Ascending aorta (tissue), 2 donors: ENCODE data around the gene ONECUT2. TPM values are rescaled to one million over a fixed set of nuclear protein-coding genes. Genes with fewer than 3 reads are reported as not detected.

Experiments
- DNase-seq, 2 donors: peaks; one replicate each; pipeline ENCODE4 v3.0.0-alpha.2; 2019; ENCODE audit warnings: low spot score in 2 of 2
- H3K27ac ChIP-seq, 2 donors: fragments of 200-600 bp; sonication (generic); one replicate each; pipeline ENCODE4 v1.5.1; 2016 to 2017; ENCODE audit warnings: mild to moderate bottlenecking in 1 of 2
- H3K27me3 ChIP-seq: fragments of 200-600 bp; sonication (generic); one replicate; pipeline ENCODE4 v1.5.1; 2017
- H3K36me3 ChIP-seq, 2 donors: fragments of 200-600 bp; sonication (generic); one replicate each; pipeline ENCODE4 v1.5.1; 2016
- H3K4me1 ChIP-seq, 2 donors: fragments of 200-600 bp; sonication (generic); one replicate each; pipeline ENCODE4 v1.5.1; 2016 to 2017; ENCODE audit warnings: mild to moderate bottlenecking in 1 of 2
- H3K4me3 ChIP-seq, 2 donors: fragments of 200-600 bp; sonication (generic); one replicate each; pipeline ENCODE4 v1.5.1; 2016 to 2017; ENCODE audit warnings: mild to moderate bottlenecking in 1 of 2
- H3K9me3 ChIP-seq, 2 donors: fragments of 200-600 bp; sonication (generic); one replicate each; pipeline ENCODE4 v1.5.1; 2016
- intact Hi-C: fragments of 100-400 bp; cut with DNase I; formaldehyde crosslinking; loops from one replicate; pipeline ENCODE4 v1.15.1; 2023
- total RNA-seq: library from RNA; depleted of rRNA; stranded (reverse); fragments of >200 nt; gene quantifications from one replicate; pipeline ENCODE4 v1.1.0, GENCODE V29; 2016
- TF ChIP-seq, protein P1 (sequence below), 3 experiments: fragments of 200-600 bp in 2 of 3; fragments of 450-650 bp in 1 of 3; sonication (generic) in 2 of 3; IDR thresholded peaks; one replicate each; pipeline ENCODE4 v1.5.1; 2016 to 2019; ENCODE audit warnings: antibody characterized with exemption in 3 of 3, mild to moderate bottlenecking in 1 of 3, moderate library complexity in 1 of 3

Gene ONECUT2
- total RNA-seq, 1 donor from 2014 or later = 0.11 TPM

- intact Hi-C loops = no loop called here
- Histone ChIP-seq H3K27ac (no peak overlapping the region), H3K27me3 (no peaks in the 10 kb centered on the region), H3K4me3 (no peak overlapping the region), H3K4me1 (no peaks in the 10 kb centered on the region), H3K36me3 (no peaks in the 10 kb centered on the region), H3K9me3 (peaks cover 0 to 5% of the 10 kb centered on the region in 2 donors)
- TF ChIP-seq, protein P1, sequence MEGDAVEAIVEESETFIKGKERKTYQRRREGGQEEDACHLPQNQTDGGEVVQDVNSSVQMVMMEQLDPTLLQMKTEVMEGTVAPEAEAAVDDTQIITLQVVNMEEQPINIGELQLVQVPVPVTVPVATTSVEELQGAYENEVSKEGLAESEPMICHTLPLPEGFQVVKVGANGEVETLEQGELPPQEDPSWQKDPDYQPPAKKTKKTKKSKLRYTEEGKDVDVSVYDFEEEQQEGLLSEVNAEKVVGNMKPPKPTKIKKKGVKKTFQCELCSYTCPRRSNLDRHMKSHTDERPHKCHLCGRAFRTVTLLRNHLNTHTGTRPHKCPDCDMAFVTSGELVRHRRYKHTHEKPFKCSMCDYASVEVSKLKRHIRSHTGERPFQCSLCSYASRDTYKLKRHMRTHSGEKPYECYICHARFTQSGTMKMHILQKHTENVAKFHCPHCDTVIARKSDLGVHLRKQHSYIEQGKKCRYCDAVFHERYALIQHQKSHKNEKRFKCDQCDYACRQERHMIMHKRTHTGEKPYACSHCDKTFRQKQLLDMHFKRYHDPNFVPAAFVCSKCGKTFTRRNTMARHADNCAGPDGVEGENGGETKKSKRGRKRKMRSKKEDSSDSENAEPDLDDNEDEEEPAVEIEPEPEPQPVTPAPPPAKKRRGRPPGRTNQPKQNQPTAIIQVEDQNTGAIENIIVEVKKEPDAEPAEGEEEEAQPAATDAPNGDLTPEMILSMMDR (IDR thresholded peaks at IDR 0.05) = no peak
- DNase-seq = no peak
Observed at GRCh38 chr18:57404345-57404744, 30.8 kb upstream of the ONECUT2 start.

- Histone ChIP-seq H3K36me3 (no peaks in the 10 kb centered on the region), H3K27ac (no peak overlapping the region), H3K9me3 (peaks cover 0 to 5% of the 10 kb centered on the region in 2 donors), H3K4me1 (no peaks in the 10 kb centered on the region), H3K27me3 (no peaks in the 10 kb centered on the region), H3K4me3 (no peak overlapping the region)
- intact Hi-C loops = no loop called here
- TF ChIP-seq, protein P1 (IDR thresholded peaks at IDR 0.05) = no peak
- no peak for DNase-seq
Observed at GRCh38 chr18:57409650-57410049, 25.5 kb upstream of the ONECUT2 start.

GRCh38 chr18:57410749-57411148 lies 24.4 kb upstream of the ONECUT2 start:
- TF ChIP-seq, protein P1 (IDR thresholded peaks at IDR 0.05) = no peak
- peaks cover 0 to 5% of the 10 kb centered on the region in 2 donors for H3K9me3 ChIP-seq
- intact Hi-C loops = no loop called here

GRCh38 chr18:57416542-57416941 lies 18.6 kb upstream of the ONECUT2 start:
- TF ChIP-seq, protein P1 (IDR thresholded peaks at IDR 0.05) = no peak
- Histone ChIP-seq H3K4me3 (no peak overlapping the region), H3K9me3 (no peaks in the 10 kb centered on the region), H3K36me3 (no peaks in the 10 kb centered on the region), H3K4me1 (no peaks in the 10 kb centered on the region), H3K27me3 (no peaks in the 10 kb centered on the region), H3K27ac (no peak overlapping the region)
- intact Hi-C loops = no loop called here
- no peak for DNase-seq

More at GRCh38 chr18:57410749-57411148, 24.4 kb upstream of the ONECUT2 start:
- Histone ChIP-seq H3K27me3 (no peaks in the 10 kb centered on the region), H3K4me3 (no peak overlapping the region), H3K4me1 (no peaks in the 10 kb centered on the region), H3K27ac (no peak overlapping the region), H3K36me3 (no peaks in the 10 kb centered on the region)
- DNase-seq = no peak

GRCh38 chr18:57422313-57422872 lies 12.8 kb upstream of the ONECUT2 start:
- H3K36me3 ChIP-seq = no peaks in the 10 kb centered on the region
- no peaks in the 10 kb centered on the region for H3K9me3 ChIP-seq
- no peak overlapping the region for H3K27ac ChIP-seq
- no peak for DNase-seq
- intact Hi-C loops = no loop called here
- H3K4me3 ChIP-seq = no peak overlapping the region
- no peaks in the 10 kb centered on the region for H3K4me1 ChIP-seq
- TF ChIP-seq, protein P1 (IDR thresholded peaks at IDR 0.05) = no peak
- no peaks in the 10 kb centered on the region for H3K27me3 ChIP-seq

GRCh38 chr18:57423821-57424220 lies 11.4 kb upstream of the ONECUT2 start:
- intact Hi-C loops = no loop called here
- TF ChIP-seq, protein P1 (IDR thresholded peaks at IDR 0.05) = no peak
- H3K4me1 ChIP-seq = no peaks in the 10 kb centered on the region
- no peaks in the 10 kb centered on the region for H3K9me3 ChIP-seq
- H3K4me3 ChIP-seq = no peak overlapping the region
- DNase-seq = no peak
- H3K27me3 ChIP-seq = peaks cover 12% of the 10 kb centered on the region
- H3K36me3 ChIP-seq = no peaks in the 10 kb centered on the region
- H3K27ac ChIP-seq = no peak overlapping the region
